Glomerular visceral epithelial cell (primary cell): ENCODE data around the gene TALDO1.

Source experiments
- DNase-seq: peaks from one replicate; pipeline ENCODE4 v3.0.0-alpha.2; 2016; ENCODE audit errors: extremely low spot score

Gene TALDO1

GRCh38 chr11:769887-770641, 22.8 kb downstream of the TALDO1 start:
- DNase-seq = no peak

- no peak for DNase-seq
Observed at GRCh38 chr11:770642-771616, 23.7 kb downstream of the TALDO1 start.

- no peak for DNase-seq
Observed at GRCh38 chr11:771617-772204, 24.4 kb downstream of the TALDO1 start.

- no peak for DNase-seq
Observed at GRCh38 chr11:772429-773390, 25.4 kb downstream of the TALDO1 start.

- DNase-seq = no peak
Observed at GRCh38 chr11:773425-773824, 26.2 kb downstream of the TALDO1 start.

GRCh38 chr11:773830-774229, 26.6 kb downstream of the TALDO1 start:
- no peak for DNase-seq

GRCh38 chr11:774873-775592, 27.8 kb downstream of the TALDO1 start:
- DNase-seq = peak; percentile 37

GRCh38 chr11:776263-776560, 28.9 kb downstream of the TALDO1 start:
- DNase-seq = no peak

- DNase-seq = peak; percentile 45
Observed at GRCh38 chr11:776561-777287, 29.5 kb downstream of the TALDO1 start.

GRCh38 chr11:777288-778255, 30.3 kb downstream of the TALDO1 start, which contains the start of gene GATD1:
Gene GATD1, minus strand, starts transcription at chr11:777487. Its CDS starts 25 bp downstream, at chr11:777462.
- DNase-seq = peak; percentile 89

- DNase-seq = no peak
Observed at GRCh38 chr11:778976-779954, 32.0 kb downstream of the TALDO1 start.

- DNase-seq = no peak
Observed at GRCh38 chr11:779955-780532, 32.8 kb downstream of the TALDO1 start.

GRCh38 chr11:782264-783174, 35.3 kb downstream of the TALDO1 start:
- DNase-seq = no peak

GRCh38 chr11:783581-784015, 36.3 kb downstream of the TALDO1 start:
- peak; percentile 69 for DNase-seq

GRCh38 chr11:786235-787083, 39.2 kb downstream of the TALDO1 start:
- no peak for DNase-seq
